HG03066 (cell line): ENCODE results near the gene PRPSAP2.
"Not testable (repeated sequence)": the region's sequence is repeated elsewhere in the genome, so short reads cannot be mapped to it uniquely, and the experiment has no call there.

Experiments used
- ATAC-seq: cut with Tn5 transposase; IDR thresholded peaks from one replicate; pipeline ENCODE4 v1.9.1; 2021; ENCODE audit warnings: low read depth; ENCODE audit not compliant: unreplicated experiment

PRPSAP2 gene

GRCh38 chr17:18937981-18938691 is 80.2 kb downstream of the PRPSAP2 start:
- no peak for ATAC-seq

DNA sequence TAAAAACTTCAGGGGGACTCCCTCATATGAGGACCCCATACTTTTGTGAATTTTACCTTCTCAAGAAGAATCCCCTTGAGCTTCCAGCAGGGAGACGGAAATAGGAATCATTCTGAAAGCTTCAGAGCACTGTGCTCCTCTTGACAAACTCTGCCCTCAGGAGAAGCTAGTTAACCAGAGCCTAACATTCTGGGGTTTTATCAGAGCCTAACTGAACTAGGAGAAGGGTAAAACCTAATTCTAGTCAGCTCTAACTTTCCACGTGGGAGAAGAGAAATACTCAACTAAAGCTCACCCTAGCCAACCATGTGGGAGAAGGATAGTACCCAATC is 80.7 kb downstream of the PRPSAP2 start:
- ATAC-seq = no peak

- ATAC-seq = no peak
Observed at GRCh38 chr17:18944646-18945045, 86.7 kb downstream of the PRPSAP2 start.

DNA sequence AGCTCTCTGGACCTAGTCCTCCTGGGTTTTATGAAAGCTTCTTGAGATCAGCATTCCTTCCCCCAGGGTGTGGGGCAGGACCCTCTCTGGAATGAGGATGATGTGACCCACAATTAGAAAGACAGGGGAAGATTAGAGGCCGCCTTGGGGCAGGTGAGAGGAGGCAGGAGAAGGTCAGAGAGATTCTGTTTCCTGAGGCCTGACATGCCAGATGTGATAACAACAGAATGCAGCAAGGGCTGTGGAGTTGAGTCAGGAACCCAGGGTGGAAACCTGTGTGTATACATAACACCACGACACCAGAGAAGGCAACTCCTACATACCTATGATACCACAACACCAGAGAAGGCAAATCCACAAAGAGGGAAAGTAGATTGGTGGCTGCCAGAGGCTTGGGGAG is 88.6 kb downstream of the PRPSAP2 start:
- no peak for ATAC-seq

DNA sequence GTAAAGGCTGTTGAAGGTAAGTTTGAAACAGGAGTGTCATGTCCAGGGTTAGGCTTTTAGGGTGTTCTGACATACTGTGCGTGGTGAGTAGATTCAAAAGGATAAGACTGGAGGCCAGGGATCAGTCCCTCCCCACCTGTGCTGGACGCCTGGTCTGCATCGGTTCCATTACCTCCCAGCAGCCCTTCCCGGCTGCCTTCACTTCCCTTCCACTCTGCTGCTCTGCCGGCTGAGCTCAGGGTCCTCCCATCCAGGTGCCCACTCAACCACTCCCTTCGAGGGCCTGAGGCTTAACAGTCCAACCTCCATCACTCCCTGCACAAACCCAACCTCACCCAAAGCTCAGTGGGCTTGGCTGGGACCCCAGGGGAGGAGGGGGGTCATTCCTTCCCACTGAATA is 89.9 kb downstream of the PRPSAP2 start:
- no peak for ATAC-seq

DNA sequence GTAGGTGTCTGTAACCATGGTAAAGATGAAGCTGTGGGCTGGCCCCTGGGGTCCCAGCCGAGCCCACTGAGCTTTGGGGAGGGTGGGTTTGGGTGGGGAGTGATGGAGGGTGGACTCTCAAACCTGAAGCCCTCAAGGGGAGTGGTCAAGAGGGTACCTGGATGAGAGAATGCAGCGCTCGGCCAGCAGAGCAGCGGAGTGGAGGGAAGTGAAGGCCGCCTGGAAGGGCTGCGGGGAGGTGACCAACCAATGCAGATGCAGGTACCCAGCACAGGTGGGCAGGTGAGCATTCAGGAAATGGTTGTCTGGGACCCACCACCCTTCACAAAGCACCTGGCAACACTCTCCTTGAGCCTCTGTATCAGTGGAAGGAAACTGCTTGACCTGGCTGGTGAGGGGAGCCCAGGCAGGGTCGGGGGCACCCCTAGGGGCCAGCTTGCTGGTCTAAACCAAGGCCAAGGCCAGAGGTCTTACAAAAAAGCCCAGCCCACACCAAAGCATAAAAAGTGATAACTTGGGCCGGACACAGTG is 90.6 kb downstream of the PRPSAP2 start:
- ATAC-seq = no peak

- no peak for ATAC-seq
Observed at GRCh38 chr17:18949566-18949965, 91.6 kb downstream of the PRPSAP2 start.

DNA sequence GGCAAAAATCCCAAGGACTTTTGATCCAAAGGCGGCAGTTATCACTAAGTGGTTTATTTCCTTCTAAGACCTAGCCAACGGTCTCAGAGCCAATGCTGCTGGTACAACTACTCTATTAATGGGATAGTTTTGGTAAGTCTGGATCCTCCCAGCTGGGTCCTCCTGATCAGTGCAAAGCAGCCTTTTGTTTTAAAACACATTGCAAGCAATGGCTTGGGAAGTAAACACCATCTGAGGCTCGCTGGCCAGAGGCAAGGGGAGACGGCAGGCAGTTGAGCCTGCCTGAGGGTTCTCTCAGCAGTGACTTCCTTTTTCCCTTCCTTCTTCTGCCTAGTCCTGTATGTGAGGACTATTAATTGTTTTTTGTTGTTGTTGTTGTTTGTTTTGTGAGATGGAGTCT is 92.4 kb downstream of the PRPSAP2 start:
- no peak for ATAC-seq

DNA sequence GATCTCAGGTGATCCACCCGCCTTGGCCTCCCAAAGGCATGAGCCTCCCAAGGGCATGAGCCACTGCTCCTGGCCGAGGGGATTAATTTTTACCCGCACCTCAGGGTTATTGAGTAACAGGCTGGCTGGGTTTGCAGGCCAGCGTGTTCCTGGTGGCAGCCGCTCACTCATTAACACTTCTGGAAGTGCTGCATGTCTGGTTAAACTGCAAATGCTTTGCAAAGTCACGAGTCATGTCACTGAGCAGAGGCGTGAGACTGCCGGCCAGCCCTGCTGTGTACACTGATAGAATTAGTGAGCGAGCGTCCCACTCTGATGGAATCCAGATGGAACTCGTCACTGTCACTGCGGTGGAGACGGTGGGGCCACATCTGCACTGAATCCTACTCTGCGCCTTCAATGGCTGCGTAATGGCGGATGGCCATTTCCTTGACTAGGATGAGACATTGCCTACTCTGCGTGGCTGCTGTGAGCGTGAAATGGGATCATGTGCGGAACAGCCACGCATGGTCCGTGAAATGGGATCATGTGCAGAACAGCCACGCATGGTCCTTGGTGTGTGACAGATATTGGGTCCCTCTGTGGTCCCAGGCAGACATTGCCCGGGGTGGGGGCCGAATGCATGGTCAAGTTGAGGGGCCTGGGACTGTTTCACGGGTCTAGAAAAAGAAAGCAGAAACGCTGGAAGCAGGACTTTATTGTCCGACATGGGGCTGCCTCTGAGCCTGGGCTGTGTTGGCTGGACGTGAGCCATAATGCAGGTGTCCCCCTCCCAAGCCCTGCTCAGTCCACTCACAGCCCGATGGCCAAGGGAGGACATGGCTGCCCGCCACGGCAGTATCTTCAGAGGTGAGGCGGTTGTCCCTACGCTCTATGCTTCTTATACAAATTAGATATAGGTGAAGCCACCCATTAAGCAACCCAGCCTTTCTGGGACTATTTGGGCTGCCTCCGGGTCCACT is 93.3 kb downstream of the PRPSAP2 start:
- ATAC-seq = no peak

GRCh38 chr17:18951941-18952842 is 94.3 kb downstream of the PRPSAP2 start, which contains the start of gene SLC5A10:
TSS of gene SLC5A10 (plus strand) at chr17:18952165. CDS start at chr17:18952206, 41 bp downstream.
- no peak for ATAC-seq

DNA sequence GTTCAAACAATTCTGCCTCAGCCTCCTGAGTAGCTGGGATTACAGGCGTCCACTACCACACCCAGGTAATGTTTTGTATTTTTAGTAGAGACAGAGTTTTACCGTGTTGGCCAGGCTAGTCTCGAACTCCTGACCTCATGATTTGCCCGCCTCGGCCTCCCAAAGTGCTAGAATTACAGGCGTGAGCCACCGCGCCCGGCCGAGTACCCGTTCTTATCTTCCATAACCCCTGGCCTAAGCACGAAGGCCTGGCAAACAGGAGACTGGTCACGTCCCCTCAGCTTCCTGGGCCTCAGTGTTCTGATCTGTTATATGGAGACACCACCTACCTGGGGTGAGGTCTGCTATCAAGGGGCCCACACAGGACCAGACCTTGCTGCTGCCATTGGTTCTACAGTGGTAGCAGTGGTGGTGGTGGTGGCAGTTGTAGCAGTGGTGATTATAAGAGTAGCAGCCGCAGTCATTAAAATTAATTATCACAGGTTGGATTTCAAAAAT is 95.3 kb downstream of the PRPSAP2 start:
- no peak for ATAC-seq

GRCh38 chr17:18954321-18954720 is 96.4 kb downstream of the PRPSAP2 start:
- ATAC-seq = no peak

DNA sequence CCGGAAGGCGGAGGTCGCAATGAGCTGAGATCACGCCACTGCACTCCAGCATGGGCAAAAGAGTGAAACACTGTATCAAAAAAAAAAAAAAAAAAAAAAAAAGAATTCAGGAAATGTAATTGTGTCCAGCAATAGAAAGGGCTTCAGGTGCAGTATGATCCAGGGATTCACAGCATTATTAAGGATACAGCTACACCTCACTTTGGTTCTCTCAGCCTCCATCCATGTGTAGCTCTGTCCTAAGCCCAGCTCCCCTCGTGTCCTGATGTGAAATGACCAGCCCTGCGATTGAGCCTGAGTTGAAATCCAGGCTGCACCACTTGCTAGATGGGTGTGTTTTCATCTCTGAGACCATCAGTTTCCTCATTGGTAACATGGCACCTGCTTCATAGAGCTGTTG is 97.1 kb downstream of the PRPSAP2 start:
- ATAC-seq = no peak

DNA sequence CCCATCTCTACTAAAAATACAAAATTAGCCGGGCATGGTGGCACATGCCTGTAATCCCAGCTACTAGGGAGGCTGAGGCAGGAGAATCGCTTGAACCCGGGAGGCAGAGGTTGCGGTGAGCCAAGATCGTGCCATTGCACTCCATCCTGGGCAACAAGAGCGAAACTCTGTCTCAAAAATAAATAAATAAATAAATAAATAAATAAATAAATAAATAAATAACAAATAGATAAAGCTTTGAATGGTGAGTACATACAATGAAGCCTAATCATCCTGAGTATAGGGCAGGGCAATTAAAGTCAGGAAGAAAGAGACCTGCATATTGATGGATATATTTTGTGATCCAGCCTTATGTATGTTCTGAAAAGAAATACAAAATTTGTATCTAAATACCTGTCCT is 98.1 kb downstream of the PRPSAP2 start:
- not testable (repeated sequence) for ATAC-seq

DNA sequence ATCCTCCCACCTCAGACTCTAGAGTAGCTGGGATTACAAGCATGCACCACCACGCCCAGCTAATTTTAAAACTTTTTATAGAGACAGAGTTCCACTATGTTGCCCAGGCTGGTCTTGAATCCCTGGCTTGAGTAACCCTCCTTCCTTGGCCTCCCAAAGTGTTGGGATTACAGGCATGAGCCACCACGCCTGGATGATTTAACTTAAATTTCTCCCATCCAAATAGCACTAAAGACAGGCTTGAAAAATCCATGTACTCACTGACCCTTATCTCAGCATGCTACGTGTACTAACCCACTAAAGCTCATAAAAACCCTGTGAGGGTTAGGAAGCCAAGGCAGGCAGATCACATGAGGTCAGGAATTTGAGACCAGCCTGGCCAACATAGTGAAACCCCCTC is 98.7 kb downstream of the PRPSAP2 start:
- ATAC-seq = no peak

DNA sequence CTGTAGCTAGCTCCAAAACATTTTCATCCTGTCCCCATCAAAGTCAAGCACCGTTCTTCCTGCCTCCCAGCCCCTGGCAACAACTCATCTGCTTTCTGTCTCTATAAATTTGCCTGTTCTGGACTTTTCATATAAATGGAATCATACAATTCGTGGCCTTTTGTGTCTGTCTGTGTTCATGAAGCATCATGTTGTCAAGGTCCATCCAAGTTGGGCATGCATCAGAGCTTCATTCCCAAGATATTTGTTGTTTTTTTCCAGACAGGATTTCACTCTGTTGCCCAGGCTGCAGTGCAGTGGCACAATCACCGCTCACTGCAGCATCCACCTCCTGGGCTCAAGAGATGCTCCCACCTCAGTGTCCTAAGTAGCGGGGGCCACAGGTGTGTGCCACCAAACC is 99.9 kb downstream of the PRPSAP2 start:
- no peak for ATAC-seq

DNA sequence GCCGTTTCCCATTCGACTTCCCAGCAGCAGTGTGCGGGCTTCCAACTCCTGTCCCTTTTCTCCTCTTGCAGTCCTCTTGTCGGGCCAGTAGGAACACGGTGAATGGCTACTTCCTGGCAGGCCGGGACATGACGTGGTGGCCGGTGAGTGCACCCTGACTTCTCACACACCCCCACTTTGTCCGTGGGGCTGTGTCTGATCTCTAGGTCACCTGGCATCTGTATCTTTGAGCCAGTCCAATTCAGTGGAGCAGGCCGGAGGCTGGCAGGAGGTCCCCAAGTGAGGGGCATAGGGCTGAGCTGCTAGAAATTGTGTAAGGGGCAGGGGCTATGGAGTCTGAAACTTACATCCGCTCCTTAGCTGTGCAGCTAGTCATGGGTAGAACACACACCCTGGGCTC is 100.7 kb downstream of the PRPSAP2 start:
- ATAC-seq = no peak

- ATAC-seq = no peak
Observed at GRCh38 chr17:18959071-18959844, 101.3 kb downstream of the PRPSAP2 start.

GRCh38 chr17:18959845-18960240 is 101.9 kb downstream of the PRPSAP2 start:
- ATAC-seq = no peak

GRCh38 chr17:18960241-18960665 is 102.3 kb downstream of the PRPSAP2 start:
- no peak for ATAC-seq
